NCI-H2196 treated with DMSO at 0.1 percent for 48 hours (cell line): ENCODE measurements around the gene PLXDC2.

Experiments used
- DNase-seq: peaks from one replicate; lab custom pipeline; 2025; ENCODE audit not compliant: unreplicated experiment; lab: John Stamatoyannopoulos, UW

PLXDC2 gene

DNA sequence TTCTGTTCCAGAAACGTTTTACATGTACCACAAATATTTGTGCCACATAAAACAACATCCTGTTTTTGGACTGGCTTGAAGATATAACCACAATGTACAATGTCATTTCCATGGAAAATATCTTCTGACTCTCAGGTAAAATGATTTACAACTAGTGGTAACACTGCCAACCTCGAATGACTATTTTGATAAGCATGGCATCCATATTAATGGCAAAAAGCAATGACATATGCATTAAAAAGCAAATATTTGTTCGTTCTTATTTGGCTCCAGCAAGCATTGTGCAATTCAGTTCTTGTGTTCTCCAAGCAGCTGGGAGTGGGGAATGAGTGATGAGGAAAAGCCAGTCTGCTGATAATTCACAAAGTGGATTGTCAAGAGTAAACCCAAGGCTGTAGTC lies 289.0 kb downstream of the PLXDC2 start:
- DNase-seq, result no peak

DNA sequence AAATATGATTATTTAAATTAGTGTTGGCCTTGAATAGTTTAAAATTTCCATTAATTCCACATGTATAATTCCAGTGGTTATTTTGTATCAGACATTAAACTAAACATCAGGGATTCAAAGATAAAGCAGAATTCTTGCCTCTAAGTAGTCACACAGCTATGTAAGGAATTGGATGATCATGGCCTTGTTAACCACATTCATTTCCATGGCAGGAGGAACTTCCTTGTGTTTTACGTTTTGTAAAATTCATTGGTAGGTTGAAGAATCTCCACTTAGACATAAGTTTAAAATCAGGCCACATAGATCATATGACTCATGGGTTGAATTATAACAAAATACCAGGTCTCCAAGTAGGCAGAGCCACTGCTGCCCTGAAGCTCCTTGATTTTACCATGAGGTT lies 289.7 kb downstream of the PLXDC2 start:
- no peak for DNase-seq

DNA sequence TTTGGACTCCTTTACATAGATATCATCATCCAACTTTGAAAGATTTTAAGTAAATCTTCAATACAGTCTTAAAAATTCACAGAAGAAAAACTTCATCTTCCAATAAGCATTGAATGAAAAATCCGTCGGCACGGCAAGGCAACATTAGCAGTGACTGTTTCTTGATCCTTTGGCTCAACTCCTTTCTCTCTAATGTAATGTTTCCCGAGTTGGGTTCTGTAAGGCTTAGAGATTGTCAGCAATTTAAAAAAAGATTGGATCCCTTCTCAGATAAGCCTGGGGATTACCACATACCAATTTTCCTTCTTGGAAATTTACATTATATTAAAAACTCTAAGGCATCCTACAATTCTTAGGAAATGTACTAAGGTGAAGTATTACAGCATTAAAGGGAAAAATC lies 291.8 kb downstream of the PLXDC2 start:
- DNase-seq, result no peak

GRCh38 chr10:20109613-20110012 lies 293.4 kb downstream of the PLXDC2 start:
- DNase-seq, result no peak

- no peak for DNase-seq
Measured at GRCh38 chr10:20110125-20111100, 294.2 kb downstream of the PLXDC2 start.

- no peak for DNase-seq
Measured at GRCh38 chr10:20114179-20114578, 297.9 kb downstream of the PLXDC2 start.

DNA sequence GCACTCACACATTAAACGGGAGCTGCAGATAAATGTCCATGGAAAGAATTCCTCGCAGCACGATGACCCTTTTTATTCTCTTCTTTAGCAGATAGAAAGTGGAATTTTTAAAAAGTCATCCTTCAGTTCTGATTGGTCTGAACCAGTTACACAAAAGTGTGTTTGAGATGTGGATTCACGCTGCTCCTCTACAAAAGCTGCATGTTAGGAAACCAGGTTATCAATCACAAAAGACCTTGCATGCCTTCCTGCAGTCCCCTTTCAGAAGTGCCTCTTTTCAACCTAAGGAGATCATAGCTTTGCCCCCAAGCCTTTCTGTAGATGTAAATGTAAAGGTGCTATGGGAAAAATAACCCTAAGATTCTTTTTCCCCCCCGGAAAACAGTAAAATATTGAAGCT lies 299.7 kb downstream of the PLXDC2 start:
- DNase-seq, result no peak

DNA sequence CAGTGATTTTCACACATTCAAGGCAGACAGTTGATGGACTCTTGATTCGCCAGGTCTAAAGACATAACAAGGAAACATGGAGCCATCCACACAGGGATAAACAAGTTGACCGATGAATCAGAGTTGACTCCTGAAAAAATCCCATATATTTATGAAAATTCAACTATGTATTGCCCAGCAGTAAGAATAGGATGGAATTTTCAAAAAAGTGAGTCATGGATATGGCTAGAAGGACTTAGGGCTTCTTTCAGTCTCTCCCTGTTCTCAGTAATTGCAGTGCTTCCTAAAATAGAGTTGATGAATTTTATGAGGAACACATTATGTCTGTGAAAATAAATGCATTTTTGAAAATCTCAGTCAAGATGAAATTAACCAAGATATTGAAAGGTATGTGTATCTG lies 301.2 kb downstream of the PLXDC2 start:
- no peak for DNase-seq

GRCh38 chr10:20118119-20118518 lies 301.9 kb downstream of the PLXDC2 start:
- DNase-seq, result no peak

DNA sequence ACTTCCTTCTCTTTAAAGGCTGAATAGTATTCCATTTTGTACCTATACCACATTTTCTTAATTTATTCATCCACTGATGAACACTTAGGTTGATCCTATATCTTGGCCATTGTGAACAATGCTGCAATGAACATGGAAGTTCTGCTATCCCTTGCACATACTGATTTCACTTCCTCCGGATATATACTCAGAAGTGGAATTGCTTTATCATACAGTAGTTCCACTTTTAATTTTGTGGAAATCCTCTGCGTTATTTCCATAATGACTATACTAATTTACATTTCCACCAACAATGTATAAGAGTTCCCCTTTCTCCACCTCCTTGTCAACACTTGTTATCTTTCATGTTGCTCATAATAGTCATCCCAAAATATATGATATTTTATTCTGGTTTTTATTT lies 312.6 kb downstream of the PLXDC2 start:
- no peak for DNase-seq

DNA sequence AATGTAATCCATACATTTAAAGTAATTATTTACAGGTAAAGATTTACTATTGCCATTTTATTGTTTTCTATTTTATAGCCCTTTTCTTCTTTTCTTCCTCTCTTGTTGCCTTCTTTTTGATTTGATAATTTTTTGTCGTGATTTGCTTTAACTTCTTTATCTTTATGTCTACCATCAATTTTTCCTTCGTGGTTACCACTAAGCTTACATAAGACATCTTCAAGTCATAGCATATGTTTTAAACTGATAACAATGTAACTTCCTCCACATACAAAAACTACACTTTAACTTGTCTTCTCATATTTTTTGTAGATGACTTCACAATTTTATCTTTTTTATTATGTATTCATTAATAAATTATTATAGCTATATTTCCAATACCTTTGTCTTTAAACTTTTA lies 316.6 kb downstream of the PLXDC2 start:
- no peak for DNase-seq

DNA sequence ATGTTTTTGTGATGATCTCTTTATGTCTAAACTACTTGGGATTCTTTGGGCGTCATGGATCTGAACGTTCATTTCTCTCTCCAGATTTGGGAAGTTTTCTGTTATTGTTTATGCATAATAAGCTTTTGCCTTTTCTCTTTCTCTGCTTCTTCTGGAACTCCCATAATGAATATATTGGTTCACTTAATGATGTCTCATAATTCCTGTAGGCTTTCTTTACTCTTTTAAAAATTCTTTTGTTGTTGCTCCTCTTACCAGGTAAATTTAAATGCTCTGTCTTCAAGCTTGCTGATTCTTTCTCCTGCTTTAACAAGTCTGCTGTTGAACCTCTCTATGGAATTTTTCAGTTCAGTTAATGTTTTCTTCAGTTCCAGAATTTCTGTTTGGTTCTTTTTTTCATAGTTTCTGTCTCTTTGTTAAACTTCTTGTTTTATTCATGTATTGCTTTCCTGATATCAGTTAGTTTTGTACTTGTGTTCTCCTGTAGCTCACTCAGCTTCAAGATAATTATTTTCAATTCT lies 317.5 kb downstream of the PLXDC2 start:
- DNase-seq, result no peak

GRCh38 chr10:20142311-20142710 lies 326.1 kb downstream of the PLXDC2 start:
- no peak for DNase-seq

DNA sequence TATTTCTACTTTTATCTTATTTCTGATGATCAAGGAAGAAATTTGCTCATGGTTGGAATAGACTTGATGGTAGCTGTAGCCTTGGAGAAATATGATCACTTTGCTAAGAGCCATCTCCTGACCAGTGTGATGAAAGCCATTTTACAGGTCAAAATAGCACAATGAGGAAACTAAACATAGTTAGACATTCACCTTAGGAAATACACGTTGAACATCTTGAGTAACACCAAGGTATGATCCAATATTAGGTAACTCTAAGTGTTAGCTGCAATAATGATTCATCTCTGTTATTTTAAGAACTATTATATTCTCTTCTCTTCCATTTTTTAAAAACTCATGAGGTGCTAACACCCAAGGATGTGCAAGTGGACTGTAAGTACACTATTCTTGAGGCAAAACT lies 328.0 kb downstream of the PLXDC2 start:
- DNase-seq, result no peak

- no peak for DNase-seq
Measured at GRCh38 chr10:20146004-20146403, 329.8 kb downstream of the PLXDC2 start.

DNA sequence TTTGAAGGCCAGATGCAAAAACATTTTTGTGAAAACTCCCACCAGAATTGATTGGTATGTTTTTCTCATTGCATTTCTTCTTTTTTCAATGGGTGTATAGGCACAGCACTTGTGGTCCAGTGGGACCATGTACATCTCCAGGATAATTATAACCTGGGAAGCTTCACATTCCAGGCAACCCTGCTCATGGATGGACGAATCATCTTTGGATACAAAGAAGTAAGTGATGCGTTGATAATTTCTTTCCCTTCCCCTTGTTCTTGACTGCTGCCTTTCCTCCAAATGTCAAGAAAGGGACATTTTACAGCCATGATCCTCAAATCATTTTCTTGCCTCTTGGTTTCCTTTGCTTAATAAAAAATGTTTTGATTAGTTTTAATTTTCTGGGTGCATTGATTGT lies 331.5 kb downstream of the PLXDC2 start:
- DNase-seq, result no peak

GRCh38 chr10:20156511-20156910 lies 340.3 kb downstream of the PLXDC2 start:
- no peak for DNase-seq

DNA sequence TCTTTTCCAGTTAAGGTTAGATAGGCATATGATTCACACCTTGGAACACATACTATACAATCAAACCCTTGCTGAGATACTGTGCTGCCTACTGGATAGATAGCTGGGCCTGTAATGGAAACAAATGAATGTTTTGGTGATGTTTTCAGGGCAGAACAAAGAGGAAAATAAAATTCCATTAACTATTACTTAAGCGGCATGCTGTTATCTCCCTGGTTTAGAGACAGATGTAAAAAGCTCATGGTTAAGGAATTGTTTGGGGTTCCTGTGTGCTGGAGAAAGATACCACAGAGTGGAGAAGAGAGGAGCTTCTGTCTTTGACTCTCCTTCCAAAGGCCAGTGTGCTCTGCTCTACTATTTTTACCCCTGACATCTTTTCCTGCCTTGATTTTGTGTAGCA lies 341.1 kb downstream of the PLXDC2 start:
- no peak for DNase-seq

DNA sequence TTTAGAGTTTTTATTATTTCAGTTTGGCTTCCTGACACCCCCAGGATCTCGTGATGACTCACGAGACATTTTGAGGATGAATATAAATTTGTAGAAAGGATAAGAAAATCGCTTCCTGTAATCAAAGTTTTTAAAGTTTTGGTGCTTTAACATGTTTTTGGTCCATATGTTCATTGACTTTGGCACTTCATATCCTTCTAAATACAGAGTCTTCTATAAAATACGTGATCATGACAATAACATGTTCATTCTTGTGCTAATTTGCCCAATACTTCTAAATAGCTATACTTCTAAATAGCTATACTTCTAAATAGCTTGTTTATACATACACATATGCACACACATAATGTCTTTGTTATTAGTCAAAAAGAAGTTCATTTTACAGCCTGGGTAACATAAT lies 341.9 kb downstream of the PLXDC2 start:
- DNase-seq, result no peak

DNA sequence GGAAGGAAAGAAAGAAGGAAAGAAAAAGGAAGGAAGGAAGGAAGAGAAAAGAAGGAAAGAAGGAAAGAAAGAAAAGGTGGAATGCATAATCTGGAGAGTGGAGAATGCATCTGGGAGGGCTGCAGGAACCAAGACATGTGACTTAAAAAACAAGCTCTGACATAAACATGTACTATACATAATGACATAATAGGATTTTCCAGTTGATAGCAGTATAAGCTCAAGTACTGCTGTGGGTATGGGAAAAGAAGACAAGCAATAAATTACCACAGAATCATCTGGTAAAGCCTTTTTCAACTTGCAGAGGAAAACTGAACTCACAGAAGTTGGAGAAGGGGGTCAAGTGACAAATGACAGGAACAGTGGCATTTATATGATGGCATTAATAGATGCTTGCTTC lies 345.9 kb downstream of the PLXDC2 start:
- no peak for DNase-seq

DNA sequence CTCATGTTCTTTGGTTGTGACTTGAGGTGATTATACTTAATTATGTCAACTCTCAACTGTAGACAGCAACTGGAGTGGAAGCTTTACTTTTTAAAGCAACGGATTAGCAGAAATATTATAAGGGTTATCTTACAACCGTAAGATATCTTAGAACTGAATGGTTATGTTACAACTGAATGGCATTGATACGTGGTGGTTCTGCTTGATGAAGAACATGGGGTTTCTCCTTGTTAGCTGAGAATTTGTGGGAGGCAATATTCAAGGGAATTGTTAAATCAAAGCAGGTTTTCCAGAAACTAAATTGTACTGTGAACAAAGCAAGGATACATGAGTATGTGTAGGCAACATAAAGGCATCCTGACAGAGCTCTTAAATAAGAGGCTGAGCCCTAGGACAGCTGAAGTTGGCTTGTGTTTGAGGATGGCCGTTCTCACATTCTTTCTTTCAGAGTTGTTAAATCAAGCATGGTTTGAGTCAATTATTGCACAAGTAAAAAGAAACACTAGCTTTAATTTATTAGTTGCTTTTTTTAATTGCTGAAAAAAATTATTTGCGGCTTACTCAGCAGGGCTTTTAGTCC lies 350.0 kb downstream of the PLXDC2 start:
- no peak for DNase-seq

GRCh38 chr10:20170661-20171060 lies 354.4 kb downstream of the PLXDC2 start:
- DNase-seq, result no peak
